ENCODE data around the gene POLR2B. TPM values are rescaled to one million over a fixed set of nuclear protein-coding genes. Genes with fewer than 3 reads are reported as not detected.
A peak's percentile ranks its signal among the peaks of the same experiment; 100 is the strongest.
"Not testable (repeated sequence)": the region's sequence is repeated elsewhere in the genome, so short reads cannot be mapped to it uniquely, and the experiment has no call there.

Gene POLR2B
- total and polyA plus RNA-seq, 2 donors from 2014 or later: 30.6 to 78.2 TPM

GRCh38 chr4:57043347-57044251 is 64.9 kb downstream of the POLR2B start:
- H3K36me3 ChIP-seq (ENCODE audit: control insufficient read depth in 2 of 3, insufficient read depth in 3 of 3, low read length in 3 of 3): peaks cover 2 to 20% (median 5%) of the 10 kb centered on the region in 3 donors
- peak overlapping the region; percentile 65 to 95 for H3K27ac ChIP-seq (ENCODE audit: low read depth in 2 of 2, low read length in 2 of 2)
- DNase-seq (peak in 2 of 5 donors; percentile 40 to 72), FAIRE-seq (no peak)
- H3K27me3 ChIP-seq (ENCODE audit: control insufficient read depth, insufficient read depth, low read length): no peaks in the 10 kb centered on the region
- no peaks in the 10 kb centered on the region for H3K9me3 ChIP-seq (ENCODE audit: control insufficient read depth in 2 of 3, insufficient read depth in 1 of 3, low read length in 3 of 3)
- peaks cover 0 to 26% (median 24%) of the 10 kb centered on the region in 3 donors for H3K4me1 ChIP-seq (ENCODE audit: control insufficient read depth in 2 of 3, insufficient read depth in 2 of 3, low read depth in 1 of 3, low read length in 3 of 3)
- intact Hi-C loops (cut with DNase I): no loop called here
- TF ChIP-seq, protein P1, sequence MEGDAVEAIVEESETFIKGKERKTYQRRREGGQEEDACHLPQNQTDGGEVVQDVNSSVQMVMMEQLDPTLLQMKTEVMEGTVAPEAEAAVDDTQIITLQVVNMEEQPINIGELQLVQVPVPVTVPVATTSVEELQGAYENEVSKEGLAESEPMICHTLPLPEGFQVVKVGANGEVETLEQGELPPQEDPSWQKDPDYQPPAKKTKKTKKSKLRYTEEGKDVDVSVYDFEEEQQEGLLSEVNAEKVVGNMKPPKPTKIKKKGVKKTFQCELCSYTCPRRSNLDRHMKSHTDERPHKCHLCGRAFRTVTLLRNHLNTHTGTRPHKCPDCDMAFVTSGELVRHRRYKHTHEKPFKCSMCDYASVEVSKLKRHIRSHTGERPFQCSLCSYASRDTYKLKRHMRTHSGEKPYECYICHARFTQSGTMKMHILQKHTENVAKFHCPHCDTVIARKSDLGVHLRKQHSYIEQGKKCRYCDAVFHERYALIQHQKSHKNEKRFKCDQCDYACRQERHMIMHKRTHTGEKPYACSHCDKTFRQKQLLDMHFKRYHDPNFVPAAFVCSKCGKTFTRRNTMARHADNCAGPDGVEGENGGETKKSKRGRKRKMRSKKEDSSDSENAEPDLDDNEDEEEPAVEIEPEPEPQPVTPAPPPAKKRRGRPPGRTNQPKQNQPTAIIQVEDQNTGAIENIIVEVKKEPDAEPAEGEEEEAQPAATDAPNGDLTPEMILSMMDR (IDR thresholded peaks at IDR 0.05; ENCODE audit: borderline replicate concordance, extremely low read depth, insufficient read depth): no peak
- peak overlapping the region in 2 of 3 donors; percentile 22 to 49 for H3K9ac ChIP-seq (ENCODE audit: low read length in 3 of 3)
- no peak overlapping the region for H3K4me3 ChIP-seq (ENCODE audit: low read length in 3 of 3)

DNA sequence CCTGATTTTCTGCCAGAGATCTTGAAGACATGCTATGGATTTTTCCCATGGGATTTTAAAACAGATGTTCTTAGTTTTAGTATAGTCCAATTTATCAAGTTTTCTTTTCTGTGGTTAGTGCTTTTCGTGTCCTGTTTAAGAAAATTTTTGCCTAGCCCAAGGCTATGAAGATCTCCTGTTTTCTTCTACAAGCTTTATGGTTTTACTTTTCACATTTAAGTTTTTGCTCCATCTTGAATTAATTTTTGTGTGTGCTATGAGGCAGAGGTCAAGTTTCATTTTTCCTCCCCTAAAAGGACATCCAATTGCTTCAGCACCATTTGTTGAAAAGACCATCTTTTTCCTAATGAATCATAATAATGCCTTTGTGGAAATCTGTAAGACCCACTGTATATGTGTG is 65.6 kb downstream of the POLR2B start:
- H3K27ac ChIP-seq (ENCODE audit: low read depth in 2 of 2, low read length in 2 of 2): peak overlapping the region; percentile 65 to 95
- DNase-seq (no peak), FAIRE-seq (no peak)
- TF ChIP-seq, protein P1 (IDR thresholded peaks at IDR 0.05; ENCODE audit: borderline replicate concordance, extremely low read depth, insufficient read depth): no peak
- intact Hi-C loops (cut with DNase I): no loop called here
- H3K9me3 ChIP-seq (ENCODE audit: control insufficient read depth in 2 of 3, insufficient read depth in 1 of 3, low read length in 3 of 3): no peaks in the 10 kb centered on the region
- H3K27me3 ChIP-seq (ENCODE audit: control insufficient read depth, insufficient read depth, low read length): no peaks in the 10 kb centered on the region
- H3K4me1 ChIP-seq (ENCODE audit: control insufficient read depth in 2 of 3, insufficient read depth in 2 of 3, low read depth in 1 of 3, low read length in 3 of 3): peaks cover 0 to 31% (median 29%) of the 10 kb centered on the region in 3 donors
- peaks cover 2 to 16% (median 5%) of the 10 kb centered on the region in 3 donors for H3K36me3 ChIP-seq (ENCODE audit: control insufficient read depth in 2 of 3, insufficient read depth in 3 of 3, low read length in 3 of 3)
- no peak overlapping the region for H3K4me3 ChIP-seq (ENCODE audit: low read length in 3 of 3)
- H3K9ac ChIP-seq (ENCODE audit: low read length in 3 of 3): peak overlapping the region in 1 of 3 donors; percentile 49

GRCh38 chr4:57044996-57045395 is 66.3 kb downstream of the POLR2B start:
- TF ChIP-seq, protein P1 (IDR thresholded peaks at IDR 0.05; ENCODE audit: borderline replicate concordance, extremely low read depth, insufficient read depth): no peak
- Histone ChIP-seq H3K4me3 (ENCODE audit: low read length in 3 of 3) (no peak overlapping the region), H3K27me3 (ENCODE audit: control insufficient read depth, insufficient read depth, low read length) (no peaks in the 10 kb centered on the region), H3K9me3 (ENCODE audit: control insufficient read depth in 2 of 3, insufficient read depth in 1 of 3, low read length in 3 of 3) (no peaks in the 10 kb centered on the region), H3K9ac (ENCODE audit: low read length in 3 of 3) (no peak overlapping the region), H3K36me3 (ENCODE audit: control insufficient read depth in 2 of 3, insufficient read depth in 3 of 3, low read length in 3 of 3) (peaks cover 2 to 9% (median 5%) of the 10 kb centered on the region in 3 donors), H3K27ac (ENCODE audit: low read depth in 2 of 2, low read length in 2 of 2) (peak overlapping the region; percentile 65 to 83), H3K4me1 (ENCODE audit: control insufficient read depth in 2 of 3, insufficient read depth in 2 of 3, low read depth in 1 of 3, low read length in 3 of 3) (peaks cover 0 to 37% (median 29%) of the 10 kb centered on the region in 3 donors)
- intact Hi-C loops (cut with DNase I): no loop called here
- no peak for DNase-seq
- no peak for FAIRE-seq

GRCh38 chr4:57047046-57047445 is 68.3 kb downstream of the POLR2B start:
- H3K36me3 ChIP-seq (ENCODE audit: control insufficient read depth in 2 of 3, insufficient read depth in 3 of 3, low read length in 3 of 3); H3K4me3 ChIP-seq (ENCODE audit: low read length in 3 of 3); FAIRE-seq; intact Hi-C loops (cut with DNase I); H3K9ac ChIP-seq (ENCODE audit: low read length in 3 of 3); DNase-seq; H3K9me3 ChIP-seq (ENCODE audit: control insufficient read depth in 2 of 3, insufficient read depth in 1 of 3, low read length in 3 of 3); H3K27me3 ChIP-seq (ENCODE audit: control insufficient read depth, insufficient read depth, low read length): not testable (repeated sequence)
- peak overlapping the region in 1 of 2 donors; percentile 83 for H3K27ac ChIP-seq (ENCODE audit: low read depth in 2 of 2, low read length in 2 of 2)
- peaks cover 0 to 39% (median 38%) of the 10 kb centered on the region in 3 donors for H3K4me1 ChIP-seq (ENCODE audit: control insufficient read depth in 2 of 3, insufficient read depth in 2 of 3, low read depth in 1 of 3, low read length in 3 of 3)
